Fibroblast of lung (primary cell): ENCODE results near the gene ZDHHC13. TPM values are rescaled to one million over a fixed set of nuclear protein-coding genes. Genes with fewer than 3 reads are reported as not detected.
A peak's percentile ranks its signal among the peaks of the same experiment; 100 is the strongest.

Experiments
- DNase-seq, 2 donors: peaks; one replicate each; pipeline versions ENCODE4 v3.0.0 to v3.0.0-alpha.2; 2010; ENCODE audit warnings: low read depth in 2 of 2
- H2AFZ ChIP-seq: 2 replicates; pipeline ENCODE4 v1.5.1; 2012; ENCODE audit warnings: low read length, control low read depth, inconsistent platforms
- H3K27ac ChIP-seq: 2 replicates; pipeline ENCODE4 v1.5.1; 2011; ENCODE audit warnings: low read length, control low read depth; ENCODE audit not compliant: insufficient read depth
- H3K27me3 ChIP-seq: 2 replicates; pipeline ENCODE4 v1.5.1; 2011; ENCODE audit warnings: mild to moderate bottlenecking, low read length; ENCODE audit not compliant: control insufficient read depth, insufficient read depth
- H3K36me3 ChIP-seq: 2 replicates; pipeline ENCODE4 v1.5.1; 2011; ENCODE audit warnings: low read length; ENCODE audit not compliant: control insufficient read depth, insufficient read depth
- H3K4me1 ChIP-seq: 2 replicates; pipeline ENCODE4 v1.5.1; 2011; ENCODE audit warnings: low read length; ENCODE audit not compliant: control insufficient read depth, insufficient read depth; ENCODE audit errors: extremely low read depth
- H3K4me2 ChIP-seq: 2 replicates; pipeline ENCODE4 v1.5.1; 2011; ENCODE audit warnings: low read length, control low read depth; ENCODE audit not compliant: insufficient read depth; ENCODE audit errors: extremely low read depth
- H3K4me3 ChIP-seq, 4 experiments: fragments of 200-600 bp in 1 of 4; sonication (generic) in 1 of 4; replicated peaks in 1 of 4; 2 replicates each; pipeline ENCODE4 v1.5.1; 2011 to 2016; ENCODE audit warnings: low read length in 4 of 4, low read depth in 3 of 4, mild to moderate bottlenecking in 3 of 4, control low read depth in 2 of 4, inconsistent platforms in 1 of 4, mixed read lengths in 1 of 4; ENCODE audit not compliant: insufficient read depth in 1 of 4; ENCODE audit errors: control extremely low read depth in 1 of 4
- H3K79me2 ChIP-seq: 2 replicates; pipeline ENCODE4 v1.5.1; 2012; ENCODE audit warnings: mild to moderate bottlenecking, low read length, inconsistent platforms; ENCODE audit not compliant: control insufficient read depth, insufficient read depth
- H3K9ac ChIP-seq: 2 replicates; pipeline ENCODE4 v1.5.1; 2011; ENCODE audit warnings: mild to moderate bottlenecking, low read length, control low read depth; ENCODE audit not compliant: insufficient read depth
- H3K9me3 ChIP-seq: 2 replicates; pipeline ENCODE4 v1.5.1; 2012; ENCODE audit warnings: low read depth, low read length; ENCODE audit not compliant: control insufficient read depth, insufficient read depth
- H4K20me1 ChIP-seq: 2 replicates; pipeline ENCODE4 v1.5.1; 2011; ENCODE audit warnings: low read length; ENCODE audit not compliant: control insufficient read depth, insufficient read depth; ENCODE audit errors: extremely low read depth
- CTCF ChIP-seq, 2 donors: IDR thresholded peaks in 1 of 2; conservative IDR thresholded peaks in 1 of 2; 1 replicate in 1 of 2; 2 replicates in 1 of 2; pipeline ENCODE4 v1.5.1; 2011 to 2012; ENCODE audit warnings: low read length in 2 of 2, control low read depth in 1 of 2, inconsistent platforms in 1 of 2, low read depth in 1 of 2, mild to moderate bottlenecking in 1 of 2
- EZH2 ChIP-seq: IDR thresholded peaks from 2 replicates; pipeline ENCODE4 v1.5.1; 2012; ENCODE audit warnings: low read length, control low read depth, mild to moderate bottlenecking; ENCODE audit errors: missing control alignments
- polyA plus RNA-seq, 2 donors: library from polyadenylated mRNA; depleted of rRNA in 1 of 2; stranded (reverse) in 1 of 2; unstranded in 1 of 2; fragments of >200 nt; gene quantifications; 2 replicates each; pipeline ENCODE4 v1.2.1, GENCODE V29; 2011 to 2012; ENCODE audit warnings: missing spikeins in 1 of 2
- total RNA-seq: library from RNA; depleted of rRNA; stranded (reverse); fragments of >200 nt; gene quantifications from 2 replicates; pipeline ENCODE4 v1.2.1, GENCODE V29; 2014

Gene ZDHHC13
- total and polyA plus RNA-seq, 2 donors (not counting 1 experiment from before 2014, with no cell fraction given) = 11.1 to 16.1 TPM

- no peak overlapping the region for H3K4me2 ChIP-seq
- no peak overlapping the region for H3K27ac ChIP-seq
- H3K27me3 ChIP-seq = peaks cover 13% of the 10 kb centered on the region
- H3K79me2 ChIP-seq = no peaks in the 10 kb centered on the region
- no peak overlapping the region for H3K9ac ChIP-seq
- no peak overlapping the region for H3K4me3 ChIP-seq
- TF ChIP-seq EZH2 (no peak), CTCF (conservative IDR thresholded peaks at IDR 0.05 in 1 of 2, IDR thresholded peaks at IDR 0.05 in 1 of 2; ENCODE audit: low read depth in 1 of 2, low read length in 2 of 2) (no peak)
- no peaks in the 10 kb centered on the region for H3K4me1 ChIP-seq
- H3K9me3 ChIP-seq = no peaks in the 10 kb centered on the region
- H4K20me1 ChIP-seq = no peaks in the 10 kb centered on the region
- no peak overlapping the region for H2AFZ ChIP-seq
- DNase-seq = peak in 1 of 2 donors; percentile 39
- no peaks in the 10 kb centered on the region for H3K36me3 ChIP-seq
These were observed 92.8 kb downstream of the ZDHHC13 start for GRCh38 chr11:19209617-19210370.

GRCh38 chr11:19216021-19216420, 99.1 kb downstream of the ZDHHC13 start:
- no peak for DNase-seq
- Histone ChIP-seq H3K27ac (no peak overlapping the region), H3K4me2 (no peak overlapping the region), H3K4me3 (no peak overlapping the region), H3K79me2 (no peaks in the 10 kb centered on the region), H3K4me1 (no peaks in the 10 kb centered on the region), H3K27me3 (peaks cover 20% of the 10 kb centered on the region), H4K20me1 (no peaks in the 10 kb centered on the region), H2AFZ (no peak overlapping the region), H3K36me3 (no peaks in the 10 kb centered on the region), H3K9me3 (no peaks in the 10 kb centered on the region), H3K9ac (no peak overlapping the region)
- no peak for TF ChIP-seq CTCF (conservative IDR thresholded peaks at IDR 0.05 in 1 of 2, IDR thresholded peaks at IDR 0.05 in 1 of 2; ENCODE audit: low read depth in 1 of 2, low read length in 2 of 2)
- no peak for TF ChIP-seq EZH2

GRCh38 chr11:19216709-19217374, 99.9 kb downstream of the ZDHHC13 start:
- DNase-seq = peak in 1 of 2 donors; percentile 19
- Histone ChIP-seq H3K36me3 (no peaks in the 10 kb centered on the region), H3K4me3 (no peak overlapping the region), H3K79me2 (no peaks in the 10 kb centered on the region), H3K9me3 (no peaks in the 10 kb centered on the region), H4K20me1 (no peaks in the 10 kb centered on the region), H3K4me1 (no peaks in the 10 kb centered on the region), H3K27ac (no peak overlapping the region), H3K27me3 (peaks cover 20% of the 10 kb centered on the region), H3K9ac (no peak overlapping the region), H3K4me2 (no peak overlapping the region), H2AFZ (no peak overlapping the region)
- TF ChIP-seq EZH2 (no peak), CTCF (conservative IDR thresholded peaks at IDR 0.05 in 1 of 2, IDR thresholded peaks at IDR 0.05 in 1 of 2; ENCODE audit: low read depth in 1 of 2, low read length in 2 of 2) (no peak)
